ENCODE results near the gene GPR39.

- TF ChIP-seq CTCF (IDR thresholded peaks at IDR 0.05) (no peak), POLR2A (IDR thresholded peaks at IDR 0.05) (no peak), EP300 (IDR thresholded peaks at IDR 0.05) (no peak), POLR2AphosphoS5 (IDR thresholded peaks at IDR 0.05) (no peak)
These were observed 165.6 kb downstream of the GPR39 start for GRCh38 chr2:132581991-132582738.
